GM12878 (cell line): ENCODE data around the gene DPYSL4.

Source experiments
- ATF3 ChIP-seq: IDR thresholded peaks from 2 replicates; pipeline ENCODE4 v1.6.1; 2011; ENCODE audit warnings: low read depth, mild to moderate bottlenecking, low read length, moderate library complexity, borderline replicate concordance; ENCODE audit errors: extremely low read depth
- EP300 ChIP-seq, 2 experiments: fragments of 150-350 bp in 1 of 2; IDR thresholded peaks; 2 replicates each; pipeline ENCODE4 v1.6.1; 2011 to 2012; ENCODE audit warnings: low read depth in 2 of 2, low read length in 2 of 2, borderline replicate concordance in 1 of 2, improper control_type of control experiment in 1 of 2, inconsistent platforms in 1 of 2; ENCODE audit not compliant: control insufficient read depth in 1 of 2
- EZH2 ChIP-seq: IDR thresholded peaks from 2 replicates; pipeline ENCODE4 v1.6.1; 2012; ENCODE audit warnings: low read depth, mild to moderate bottlenecking, control low read depth, inconsistent platforms, low read length, borderline replicate concordance; ENCODE audit not compliant: control insufficient read depth
- MEF2A ChIP-seq: IDR thresholded peaks from 2 replicates; pipeline ENCODE4 v1.6.1; 2011; ENCODE audit warnings: low read depth, mild to moderate bottlenecking, low read length, moderate library complexity; ENCODE audit not compliant: insufficient read depth
- POLR2A ChIP-seq: IDR thresholded peaks from 2 replicates; pipeline ENCODE4 v1.6.1; 2011; ENCODE audit warnings: low read depth, mild to moderate bottlenecking, low read length
- TBL1XR1 ChIP-seq: IDR thresholded peaks from 2 replicates; pipeline ENCODE4 v1.6.1; 2012; ENCODE audit warnings: low read depth, low read length, improper control_type of control experiment
- ZNF217 ChIP-seq: fragments of 450-650 bp; IDR thresholded peaks from 2 replicates; pipeline ENCODE4 v1.6.1; 2017; ENCODE audit warnings: antibody characterized with exemption, mild to moderate bottlenecking
- ZNF274 ChIP-seq: IDR thresholded peaks from one replicate; pipeline ENCODE4 v1.8.0; 2011; ENCODE audit not compliant: insufficient read length, insufficient read depth
- ZNF687 ChIP-seq: fragments of 450-650 bp; IDR thresholded peaks from 2 replicates; pipeline ENCODE4 v1.6.1; 2017; ENCODE audit warnings: mild to moderate bottlenecking, moderate library complexity
- TF ChIP-seq, protein P1 (sequence below), 3 experiments: IDR thresholded peaks in 2 of 3; conservative IDR thresholded peaks in 1 of 3; 2 replicates each; pipeline ENCODE4 v1.5.1; 2011; ENCODE audit warnings: low read depth in 3 of 3, low read length in 3 of 3, mild to moderate bottlenecking in 3 of 3, control low read depth in 2 of 3, moderate library complexity in 2 of 3, inconsistent platforms in 1 of 3, mixed read lengths in 1 of 3; ENCODE audit not compliant: control insufficient read depth in 2 of 3, insufficient read depth in 1 of 3; ENCODE audit errors: extremely low read depth in 1 of 3

DNA sequence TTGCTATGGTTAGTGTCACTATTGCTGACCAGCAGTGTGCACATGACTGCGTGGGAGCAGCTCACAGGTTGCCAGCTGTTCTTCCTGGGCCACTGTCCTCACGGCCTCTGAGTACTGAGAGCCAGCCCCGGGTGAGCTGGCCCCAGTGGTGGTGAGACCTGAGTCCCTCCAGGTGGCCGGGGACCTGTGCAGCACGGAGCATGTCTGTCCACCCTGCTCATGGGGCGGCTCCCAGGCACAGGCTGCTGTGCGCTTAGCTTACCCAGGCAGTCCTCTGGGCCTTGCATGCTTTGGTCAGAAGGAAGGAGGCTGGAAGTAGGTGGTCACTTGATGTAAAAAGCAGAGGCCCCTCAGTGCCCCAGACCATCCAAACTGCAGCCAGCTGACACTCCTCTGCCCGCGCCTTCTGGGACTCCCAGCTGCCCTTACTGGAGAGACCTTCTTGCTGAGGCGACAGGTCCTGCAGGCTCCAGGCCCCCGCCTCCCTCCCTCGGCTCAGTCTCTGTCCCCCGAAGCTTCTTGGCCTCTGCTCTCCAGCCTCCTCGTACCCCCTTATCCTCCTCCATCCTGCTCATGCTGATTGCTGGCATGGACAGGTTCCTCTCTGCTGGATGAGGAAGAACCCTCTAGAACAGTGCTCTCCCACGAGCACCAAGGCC lies 30.9 kb upstream of the DPYSL4 start:
- TF ChIP-seq, protein P1, sequence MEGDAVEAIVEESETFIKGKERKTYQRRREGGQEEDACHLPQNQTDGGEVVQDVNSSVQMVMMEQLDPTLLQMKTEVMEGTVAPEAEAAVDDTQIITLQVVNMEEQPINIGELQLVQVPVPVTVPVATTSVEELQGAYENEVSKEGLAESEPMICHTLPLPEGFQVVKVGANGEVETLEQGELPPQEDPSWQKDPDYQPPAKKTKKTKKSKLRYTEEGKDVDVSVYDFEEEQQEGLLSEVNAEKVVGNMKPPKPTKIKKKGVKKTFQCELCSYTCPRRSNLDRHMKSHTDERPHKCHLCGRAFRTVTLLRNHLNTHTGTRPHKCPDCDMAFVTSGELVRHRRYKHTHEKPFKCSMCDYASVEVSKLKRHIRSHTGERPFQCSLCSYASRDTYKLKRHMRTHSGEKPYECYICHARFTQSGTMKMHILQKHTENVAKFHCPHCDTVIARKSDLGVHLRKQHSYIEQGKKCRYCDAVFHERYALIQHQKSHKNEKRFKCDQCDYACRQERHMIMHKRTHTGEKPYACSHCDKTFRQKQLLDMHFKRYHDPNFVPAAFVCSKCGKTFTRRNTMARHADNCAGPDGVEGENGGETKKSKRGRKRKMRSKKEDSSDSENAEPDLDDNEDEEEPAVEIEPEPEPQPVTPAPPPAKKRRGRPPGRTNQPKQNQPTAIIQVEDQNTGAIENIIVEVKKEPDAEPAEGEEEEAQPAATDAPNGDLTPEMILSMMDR (IDR thresholded peaks at IDR 0.05 in 2 of 3, conservative IDR thresholded peaks at IDR 0.05 in 1 of 3; ENCODE audit: control insufficient read depth in 2 of 3, extremely low read depth in 1 of 3, insufficient read depth in 1 of 3, low read depth in 3 of 3, low read length in 3 of 3), result no peak
- TF ChIP-seq ATF3, result no peak
- no peak for TF ChIP-seq ZNF217
- TF ChIP-seq POLR2A, result no peak
- no peak for TF ChIP-seq TBL1XR1
- no peak for TF ChIP-seq EZH2
- TF ChIP-seq ZNF274, result no peak
- TF ChIP-seq EP300 (IDR thresholded peaks at IDR 0.05; ENCODE audit: borderline replicate concordance in 1 of 2, control insufficient read depth in 1 of 2, low read depth in 2 of 2, low read length in 2 of 2), result no peak
- no peak for TF ChIP-seq MEF2A
- no peak for TF ChIP-seq ZNF687
